ENCODE results near the gene ELF2. TPM values are rescaled to one million over a fixed set of nuclear protein-coding genes. Genes with fewer than 3 reads are reported as not detected.

ELF2 gene
- polyA plus RNA-seq, 1 of the 3 experiments (the other 2 are of a cell fraction) = 14.0 TPM

GRCh38 chr4:139154134-139154421 lies 22.9 kb downstream of the ELF2 start:
- no peaks in the 10 kb centered on the region for H3K4me1 ChIP-seq (ENCODE audit: control insufficient read depth in 1 of 2, insufficient read depth in 2 of 2, low read depth in 1 of 2, low read length in 1 of 2)
- no peaks in the 10 kb centered on the region for H3F3A ChIP-seq (replicated peaks; ENCODE audit: insufficient read depth)
- DNase-seq = no peak
- no peak for TF ChIP-seq ZBTB33 (IDR thresholded peaks at IDR 0.05; ENCODE audit: borderline replicate concordance, low read depth)
- no peak for TF ChIP-seq SMC3 (IDR thresholded peaks at IDR 0.05; ENCODE audit: low read depth, low read length)
- TF ChIP-seq JUND (IDR thresholded peaks at IDR 0.05) = no peak
- TF ChIP-seq RXRA (IDR thresholded peaks at IDR 0.05; ENCODE audit: borderline replicate concordance, low read depth) = no peak
- no peak for TF ChIP-seq GATA2 (CRISPR knock-in tag; IDR thresholded peaks at IDR 0.05)
- TF ChIP-seq YY1 (IDR thresholded peaks at IDR 0.05; ENCODE audit: low read depth) = no peak
- no peak for TF ChIP-seq RAD21 (IDR thresholded peaks at IDR 0.05; ENCODE audit: low read length)
- no peak for TF ChIP-seq SIN3A (IDR thresholded peaks at IDR 0.05; ENCODE audit: borderline replicate concordance, low read depth, low read length)
- TF ChIP-seq MEF2A (IDR thresholded peaks at IDR 0.05; ENCODE audit: borderline replicate concordance, low read depth) = no peak
- H4K20me1 ChIP-seq (ENCODE audit: insufficient read depth) = peaks cover 10% of the 10 kb centered on the region; the same call in 1 of the 2 replicates
- H3K9me3 ChIP-seq = no peaks in the 10 kb centered on the region
- no peak overlapping the region for H3K27ac ChIP-seq (ENCODE audit: low read depth in 2 of 2, low read length in 1 of 2)
- H3K4me3 ChIP-seq (ENCODE audit: low read depth in 2 of 2, low read length in 1 of 2) = no peak overlapping the region
- CTCF ChIA-PET = interaction anchor here (0.9 to 3.4 kb wide), 4 partner anchors 23 to 142 kb away, joined by 3 to 9 read pairs (median 5); partner anchors contain the start of gene ELF2
- H3K79me2 ChIP-seq (ENCODE audit: insufficient read depth) = peaks cover 65% of the 10 kb centered on the region
- H3K36me3 ChIP-seq (replicated peaks in 1 of 2; ENCODE audit: control insufficient read depth in 1 of 2, insufficient read depth in 2 of 2, low read length in 1 of 2) = no peaks in the 10 kb centered on the region
- no peaks in the 10 kb centered on the region for H3K9me2 ChIP-seq
- H2AFZ ChIP-seq (ENCODE audit: low read depth) = no peak overlapping the region
- POLR2A ChIA-PET = interaction anchor here (1.2 kb wide), 1 partner anchor 23 kb away, joined by 4 read pairs; the partner anchor contains the start of gene ELF2
- 94% methylated on average over 2 of the region's 2 CpGs for WGBS (ENCODE audit: low lambda C conversion rate)
- no peak overlapping the region for H3K9ac ChIP-seq
- H3K4me2 ChIP-seq = no peak overlapping the region
- H3K27me3 ChIP-seq (ENCODE audit: insufficient read depth) = no peaks in the 10 kb centered on the region

GRCh38 chr4:139153411-139154133 lies 23.4 kb downstream of the ELF2 start:
- ChIA-PET CTCF (interaction anchor here (1.0 to 3.4 kb wide), 3 partner anchors 13 to 123 kb away, joined by 4 to 9 read pairs (median 5); partner anchors contain the start of gene ELF2), POLR2A (no interaction called here)
- no peak overlapping the region for H3K4me2 ChIP-seq
- no peaks in the 10 kb centered on the region for H3K9me2 ChIP-seq
- H3K27ac ChIP-seq (ENCODE audit: low read depth in 2 of 2, low read length in 1 of 2) = no peak overlapping the region
- H4K20me1 ChIP-seq (ENCODE audit: insufficient read depth) = peaks cover 10% of the 10 kb centered on the region; the same call in 1 of the 2 replicates
- DNase-seq = no peak
- H2AFZ ChIP-seq (ENCODE audit: low read depth) = no peak overlapping the region
- H3K79me2 ChIP-seq (ENCODE audit: insufficient read depth) = peaks cover 67% of the 10 kb centered on the region
- no peak for TF ChIP-seq YY1 (IDR thresholded peaks at IDR 0.05; ENCODE audit: low read depth)
- TF ChIP-seq TEAD4 (IDR thresholded peaks at IDR 0.05; ENCODE audit: borderline replicate concordance, insufficient read depth) = no peak
- no peak for TF ChIP-seq RAD21 (IDR thresholded peaks at IDR 0.05; ENCODE audit: low read length)
- TF ChIP-seq ZBTB33 (IDR thresholded peaks at IDR 0.05; ENCODE audit: borderline replicate concordance, low read depth) = no peak
- no peak for TF ChIP-seq ELF1 (IDR thresholded peaks at IDR 0.05)
- no peak for TF ChIP-seq EP300 (IDR thresholded peaks at IDR 0.05; ENCODE audit: borderline replicate concordance in 1 of 2, low read depth in 1 of 2, low read length in 1 of 2)
- no peak for TF ChIP-seq RCOR1 (IDR thresholded peaks at IDR 0.05; ENCODE audit: low read length)
- TF ChIP-seq GABPA (IDR thresholded peaks at IDR 0.05; ENCODE audit: low read depth) = no peak
- no peak for TF ChIP-seq MXI1 (IDR thresholded peaks at IDR 0.05; ENCODE audit: low read depth, low read length)
- WGBS (ENCODE audit: low lambda C conversion rate) = 95% methylated on average over 1 of the region's 1 CpG
- H3K9ac ChIP-seq = no peak overlapping the region
- H3K4me3 ChIP-seq (ENCODE audit: low read depth in 2 of 2, low read length in 1 of 2) = no peak overlapping the region
- H3K4me1 ChIP-seq (ENCODE audit: control insufficient read depth in 1 of 2, insufficient read depth in 2 of 2, low read depth in 1 of 2, low read length in 1 of 2) = no peaks in the 10 kb centered on the region
- no peaks in the 10 kb centered on the region for H3F3A ChIP-seq (replicated peaks; ENCODE audit: insufficient read depth)
- H3K36me3 ChIP-seq (replicated peaks in 1 of 2; ENCODE audit: control insufficient read depth in 1 of 2, insufficient read depth in 2 of 2, low read length in 1 of 2) = no peaks in the 10 kb centered on the region
- H3K27me3 ChIP-seq (ENCODE audit: insufficient read depth) = no peaks in the 10 kb centered on the region
- H3K9me3 ChIP-seq = no peaks in the 10 kb centered on the region
